ENCODE data around the gene GRIK2. TPM values are rescaled to one million over a fixed set of nuclear protein-coding genes. Genes with fewer than 3 reads are reported as not detected.
"Not testable (repeated sequence)": the region's sequence is repeated elsewhere in the genome, so short reads cannot be mapped to it uniquely, and the experiment has no call there.

The GRIK2 gene
- total RNA-seq, 1 experiment from 2014 or later, result 6.6 TPM

GRCh38 chr6:102085257-102085656 lies 691.7 kb downstream of the GRIK2 start:
- ATAC-seq (no peak), DNase-seq (ENCODE audit: low read depth, low spot score) (no peak)
- intact Hi-C loops (cut with micrococcal nuclease; ENCODE audit: unreplicated experiment), result no loop called here
- TF ChIP-seq TCF7L2 (IDR thresholded peaks at IDR 0.05; ENCODE audit: low read depth, low read length), result no peak
- 0 out of 2 replicates have a peak, but pooled peaks have one; percentile 6 for TF ChIP-seq CTCF (IDR thresholded peaks at IDR 0.05)
- Histone ChIP-seq H3K9me3 (ENCODE audit: control insufficient read depth, insufficient read depth, low read depth, low read length) (no peaks in the 10 kb centered on the region), H3K27ac (ENCODE audit: low read length) (no peak overlapping the region), H3K36me3 (ENCODE audit: control insufficient read depth, insufficient read depth, low read length) (no peaks in the 10 kb centered on the region; the same call in 1 of the 2 replicates), H3K4me1 (ENCODE audit: control insufficient read depth, insufficient read depth, low read length) (no peaks in the 10 kb centered on the region), H3K27me3 (ENCODE audit: control insufficient read depth, insufficient read depth, low read length) (no peaks in the 10 kb centered on the region), H3K4me3 (ENCODE audit: low read depth in 2 of 2, low read length in 2 of 2) (no peak overlapping the region)
- CTCF ChIA-PET, result no interaction called here
- BruUV-seq (replicated peaks), result no TSS peak
- POLR2A ChIA-PET, result no interaction called here
- in situ Hi-C loops (cut with HindIII; ENCODE audit: low pct_unique_long_range_greater_than_20kb, low sequenced_read_pairs), result no loop called here

- H3K27me3 ChIP-seq (ENCODE audit: control insufficient read depth, insufficient read depth, low read length); DNase-seq (ENCODE audit: low read depth, low spot score); H3K4me1 ChIP-seq (ENCODE audit: control insufficient read depth, insufficient read depth, low read length); H3K36me3 ChIP-seq (ENCODE audit: control insufficient read depth, insufficient read depth, low read length); H3K4me3 ChIP-seq (ENCODE audit: low read depth in 2 of 2, low read length in 2 of 2); POLR2A ChIA-PET; BruUV-seq (replicated peaks); in situ Hi-C loops (cut with HindIII; ENCODE audit: low pct_unique_long_range_greater_than_20kb, low sequenced_read_pairs); intact Hi-C loops (cut with micrococcal nuclease; ENCODE audit: unreplicated experiment); H3K9me3 ChIP-seq (ENCODE audit: control insufficient read depth, insufficient read depth, low read depth, low read length); CTCF ChIA-PET; H3K27ac ChIP-seq (ENCODE audit: low read length); ATAC-seq: not testable (repeated sequence)
These were observed 694.7 kb downstream of the GRIK2 start for GRCh38 chr6:102088160-102088559.

GRCh38 chr6:102114402-102114801 lies 720.9 kb downstream of the GRIK2 start:
- DNase-seq (ENCODE audit: low read depth, low spot score), result peak; percentile 1

More at GRCh38 chr6:102114402-102114801, 720.9 kb downstream of the GRIK2 start:
- Histone ChIP-seq H3K27me3 (ENCODE audit: control insufficient read depth, insufficient read depth, low read length) (no peaks in the 10 kb centered on the region), H3K4me1 (ENCODE audit: control insufficient read depth, insufficient read depth, low read length) (no peaks in the 10 kb centered on the region), H3K9me3 (ENCODE audit: control insufficient read depth, insufficient read depth, low read depth, low read length) (no peaks in the 10 kb centered on the region), H3K36me3 (ENCODE audit: control insufficient read depth, insufficient read depth, low read length) (no peaks in the 10 kb centered on the region), H3K4me3 (ENCODE audit: low read depth in 2 of 2, low read length in 2 of 2) (no peak overlapping the region), H3K27ac (ENCODE audit: low read length) (no peak overlapping the region)
- BruUV-seq (replicated peaks), result no TSS peak
- TF ChIP-seq POLR2AphosphoS5 (IDR thresholded peaks at IDR 0.05; ENCODE audit: low read depth, low read length) (no peak), CTCF (IDR thresholded peaks at IDR 0.05) (peak; percentile 31; the same call in 1 of the 2 replicates), REST (IDR thresholded peaks at IDR 0.05; ENCODE audit: insufficient read depth in 1 of 2, low read depth in 2 of 2, low read length in 1 of 2) (no peak), SIN3A (IDR thresholded peaks at IDR 0.05; ENCODE audit: borderline replicate concordance, insufficient read depth, low read depth, low read length) (no peak), TCF7L2 (IDR thresholded peaks at IDR 0.05; ENCODE audit: low read depth, low read length) (no peak)
- POLR2A ChIA-PET, result no interaction called here
- CTCF ChIA-PET, result no interaction called here
- no peak for ATAC-seq
- intact Hi-C loops (cut with micrococcal nuclease; ENCODE audit: unreplicated experiment), result no loop called here
- in situ Hi-C loops (cut with HindIII; ENCODE audit: low pct_unique_long_range_greater_than_20kb, low sequenced_read_pairs), result no loop called here
